Panc1 (cell line): Measurements from ENCODE around the gene DEGS2.

ENCODE experiments used
- POLR2AphosphoS5 ChIP-seq: IDR thresholded peaks from 2 replicates; pipeline ENCODE4 v1.6.1; 2012; ENCODE audit warnings: mild to moderate bottlenecking, low read depth, low read length, moderate library complexity
- SIN3A ChIP-seq: IDR thresholded peaks from 2 replicates; pipeline ENCODE4 v1.6.1; 2012; ENCODE audit warnings: low read depth, mild to moderate bottlenecking, low read length, moderate library complexity, borderline replicate concordance; ENCODE audit not compliant: insufficient read depth
- TCF7L2 ChIP-seq: IDR thresholded peaks from 2 replicates; pipeline ENCODE4 v1.6.1; 2011; ENCODE audit warnings: mild to moderate bottlenecking, low read depth, low read length, inconsistent platforms
- TF ChIP-seq, protein P1 (sequence below): fragments of 450-650 bp; IDR thresholded peaks from 2 replicates; pipeline ENCODE4 v1.5.1; 2017; ENCODE audit warnings: mild to moderate bottlenecking
- TF ChIP-seq, protein P2 (sequence below), 2 experiments: IDR thresholded peaks; 2 replicates each; pipeline ENCODE4 v1.6.1; 2011 to 2012; ENCODE audit warnings: low read depth in 2 of 2, control low read depth in 1 of 2, low read length in 1 of 2, mild to moderate bottlenecking in 1 of 2, moderate library complexity in 1 of 2; ENCODE audit not compliant: insufficient read depth in 1 of 2

DNA sequence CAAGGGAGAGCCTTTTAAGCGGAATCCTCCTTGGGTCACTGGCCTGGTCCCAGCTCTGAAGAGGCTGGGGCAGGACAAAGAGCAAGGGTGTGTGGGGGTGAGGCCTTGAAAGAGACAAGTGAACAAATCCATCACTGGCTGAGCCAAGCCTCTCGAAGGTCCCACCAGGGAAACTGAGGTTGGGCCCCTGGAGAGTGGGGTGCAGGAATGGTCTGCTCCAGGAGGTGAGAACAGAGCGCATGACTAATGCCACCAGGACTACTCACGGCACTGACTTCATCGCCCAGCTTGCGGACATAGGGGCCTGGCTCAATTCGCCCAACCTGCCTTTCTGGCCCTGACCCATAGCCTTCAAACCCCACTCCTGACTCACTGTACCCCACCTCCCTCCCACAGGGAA, 19.2 kb upstream of the DEGS2 start:
- TF ChIP-seq POLR2AphosphoS5, result no peak
- TF ChIP-seq, protein P1, sequence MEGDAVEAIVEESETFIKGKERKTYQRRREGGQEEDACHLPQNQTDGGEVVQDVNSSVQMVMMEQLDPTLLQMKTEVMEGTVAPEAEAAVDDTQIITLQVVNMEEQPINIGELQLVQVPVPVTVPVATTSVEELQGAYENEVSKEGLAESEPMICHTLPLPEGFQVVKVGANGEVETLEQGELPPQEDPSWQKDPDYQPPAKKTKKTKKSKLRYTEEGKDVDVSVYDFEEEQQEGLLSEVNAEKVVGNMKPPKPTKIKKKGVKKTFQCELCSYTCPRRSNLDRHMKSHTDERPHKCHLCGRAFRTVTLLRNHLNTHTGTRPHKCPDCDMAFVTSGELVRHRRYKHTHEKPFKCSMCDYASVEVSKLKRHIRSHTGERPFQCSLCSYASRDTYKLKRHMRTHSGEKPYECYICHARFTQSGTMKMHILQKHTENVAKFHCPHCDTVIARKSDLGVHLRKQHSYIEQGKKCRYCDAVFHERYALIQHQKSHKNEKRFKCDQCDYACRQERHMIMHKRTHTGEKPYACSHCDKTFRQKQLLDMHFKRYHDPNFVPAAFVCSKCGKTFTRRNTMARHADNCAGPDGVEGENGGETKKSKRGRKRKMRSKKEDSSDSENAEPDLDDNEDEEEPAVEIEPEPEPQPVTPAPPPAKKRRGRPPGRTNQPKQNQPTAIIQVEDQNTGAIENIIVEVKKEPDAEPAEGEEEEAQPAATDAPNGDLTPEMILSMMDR, result no peak
- no peak for TF ChIP-seq TCF7L2
- TF ChIP-seq, protein P2, sequence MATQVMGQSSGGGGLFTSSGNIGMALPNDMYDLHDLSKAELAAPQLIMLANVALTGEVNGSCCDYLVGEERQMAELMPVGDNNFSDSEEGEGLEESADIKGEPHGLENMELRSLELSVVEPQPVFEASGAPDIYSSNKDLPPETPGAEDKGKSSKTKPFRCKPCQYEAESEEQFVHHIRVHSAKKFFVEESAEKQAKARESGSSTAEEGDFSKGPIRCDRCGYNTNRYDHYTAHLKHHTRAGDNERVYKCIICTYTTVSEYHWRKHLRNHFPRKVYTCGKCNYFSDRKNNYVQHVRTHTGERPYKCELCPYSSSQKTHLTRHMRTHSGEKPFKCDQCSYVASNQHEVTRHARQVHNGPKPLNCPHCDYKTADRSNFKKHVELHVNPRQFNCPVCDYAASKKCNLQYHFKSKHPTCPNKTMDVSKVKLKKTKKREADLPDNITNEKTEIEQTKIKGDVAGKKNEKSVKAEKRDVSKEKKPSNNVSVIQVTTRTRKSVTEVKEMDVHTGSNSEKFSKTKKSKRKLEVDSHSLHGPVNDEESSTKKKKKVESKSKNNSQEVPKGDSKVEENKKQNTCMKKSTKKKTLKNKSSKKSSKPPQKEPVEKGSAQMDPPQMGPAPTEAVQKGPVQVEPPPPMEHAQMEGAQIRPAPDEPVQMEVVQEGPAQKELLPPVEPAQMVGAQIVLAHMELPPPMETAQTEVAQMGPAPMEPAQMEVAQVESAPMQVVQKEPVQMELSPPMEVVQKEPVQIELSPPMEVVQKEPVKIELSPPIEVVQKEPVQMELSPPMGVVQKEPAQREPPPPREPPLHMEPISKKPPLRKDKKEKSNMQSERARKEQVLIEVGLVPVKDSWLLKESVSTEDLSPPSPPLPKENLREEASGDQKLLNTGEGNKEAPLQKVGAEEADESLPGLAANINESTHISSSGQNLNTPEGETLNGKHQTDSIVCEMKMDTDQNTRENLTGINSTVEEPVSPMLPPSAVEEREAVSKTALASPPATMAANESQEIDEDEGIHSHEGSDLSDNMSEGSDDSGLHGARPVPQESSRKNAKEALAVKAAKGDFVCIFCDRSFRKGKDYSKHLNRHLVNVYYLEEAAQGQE (IDR thresholded peaks at IDR 0.05; ENCODE audit: insufficient read depth in 1 of 2, low read depth in 2 of 2, low read length in 1 of 2), result no peak
- no peak for TF ChIP-seq SIN3A
